Measurements from ENCODE around the gene TAB2.

- TF ChIP-seq, protein P1, sequence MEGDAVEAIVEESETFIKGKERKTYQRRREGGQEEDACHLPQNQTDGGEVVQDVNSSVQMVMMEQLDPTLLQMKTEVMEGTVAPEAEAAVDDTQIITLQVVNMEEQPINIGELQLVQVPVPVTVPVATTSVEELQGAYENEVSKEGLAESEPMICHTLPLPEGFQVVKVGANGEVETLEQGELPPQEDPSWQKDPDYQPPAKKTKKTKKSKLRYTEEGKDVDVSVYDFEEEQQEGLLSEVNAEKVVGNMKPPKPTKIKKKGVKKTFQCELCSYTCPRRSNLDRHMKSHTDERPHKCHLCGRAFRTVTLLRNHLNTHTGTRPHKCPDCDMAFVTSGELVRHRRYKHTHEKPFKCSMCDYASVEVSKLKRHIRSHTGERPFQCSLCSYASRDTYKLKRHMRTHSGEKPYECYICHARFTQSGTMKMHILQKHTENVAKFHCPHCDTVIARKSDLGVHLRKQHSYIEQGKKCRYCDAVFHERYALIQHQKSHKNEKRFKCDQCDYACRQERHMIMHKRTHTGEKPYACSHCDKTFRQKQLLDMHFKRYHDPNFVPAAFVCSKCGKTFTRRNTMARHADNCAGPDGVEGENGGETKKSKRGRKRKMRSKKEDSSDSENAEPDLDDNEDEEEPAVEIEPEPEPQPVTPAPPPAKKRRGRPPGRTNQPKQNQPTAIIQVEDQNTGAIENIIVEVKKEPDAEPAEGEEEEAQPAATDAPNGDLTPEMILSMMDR (IDR thresholded peaks at IDR 0.05 in 2 of 3, conservative IDR thresholded peaks at IDR 0.05 in 1 of 3; ENCODE audit: borderline replicate concordance in 1 of 3, insufficient read depth in 1 of 3, low read depth in 2 of 3, low read length in 2 of 3), result no peak
- TF ChIP-seq SP1 (IDR thresholded peaks at IDR 0.05; ENCODE audit: low read depth), result no peak
- no peak for TF ChIP-seq SRF (IDR thresholded peaks at IDR 0.05; ENCODE audit: low read depth)
- no peak for TF ChIP-seq POLR2A (IDR thresholded peaks at IDR 0.05; ENCODE audit: borderline replicate concordance, extremely low read depth, insufficient read depth, insufficient read length)
- no peak for TF ChIP-seq POLR2AphosphoS5 (IDR thresholded peaks at IDR 0.05; ENCODE audit: low read depth, low read length)
- TF ChIP-seq EZH2 (IDR thresholded peaks at IDR 0.05), result no peak
These were observed 134.0 kb downstream of the TAB2 start for GRCh38 chr6:149451376-149452036.

Data from HCT116 (cell line).